ENCODE data around the gene GAS7. TPM values are rescaled to one million over a fixed set of nuclear protein-coding genes. Genes with fewer than 3 reads are reported as not detected.

Gene GAS7
- total and polyA plus RNA-seq, 9 of the 15 experiments (the other 6 are each of a cell fraction or from before 2014, with no cell fraction given) = 0.11 to 0.33 TPM; not detected in 7

GRCh38 chr17:10156599-10156947 is 41.8 kb downstream of the GAS7 start:
- DNase-seq (ENCODE audit: extremely low read depth in 1 of 4, low spot score in 3 of 4) (no peak), ATAC-seq (no peak), FAIRE-seq (no peak)
- no TSS peak for BruUV-seq (replicated peaks)
- POLR2A ChIA-PET = interaction anchor here (0.6 kb wide), 2 partner anchors 9 to 79 kb away, joined by 3 read pairs; no protein-coding TSS in a partner anchor
- CTCF ChIA-PET (ENCODE audit: low intra/inter-chr PET ratio) = no interaction called here
- H3K9me3 ChIP-seq (replicated peaks; ENCODE audit: control insufficient read depth, insufficient read depth, low read depth, low read length) = no peaks in the 10 kb centered on the region
- 0% methylated on average over 1 of the region's 4 CpGs for WGBS (ENCODE audit: insufficient coverage, low coverage, missing lambda C conversion rate)
- no peaks in the 10 kb centered on the region for H3K79me2 ChIP-seq (ENCODE audit: control insufficient read depth, insufficient read depth, low read length)
- in situ Hi-C loops (cut with MboI) = no loop called here
- intact Hi-C loops (cut with micrococcal nuclease) = no loop called here
- no peak overlapping the region for H3K4me2 ChIP-seq (ENCODE audit: insufficient read depth, low read length)
- no peak overlapping the region for H3K27ac ChIP-seq (ENCODE audit: extremely low read depth, low read depth, low read length)
- H2AFZ ChIP-seq (ENCODE audit: low read depth, low read length) = no peak overlapping the region
- H3K4me3 ChIP-seq = no peak overlapping the region
- no peaks in the 10 kb centered on the region for H3K36me3 ChIP-seq (ENCODE audit: control insufficient read depth, insufficient read depth, low read length)
- no peaks in the 10 kb centered on the region for H3K4me1 ChIP-seq (replicated peaks in 1 of 2; ENCODE audit: control insufficient read depth in 2 of 2, insufficient read depth in 2 of 2, low read length in 2 of 2)
- TF ChIP-seq HDAC2 (IDR thresholded peaks at IDR 0.05) (no peak), HOMEZ (CRISPR knock-in tag; IDR thresholded peaks at IDR 0.05) (no peak), CREB3 (tag; conservative IDR thresholded peaks at IDR 0.05; ENCODE audit: low read depth) (no peak), MYBL2 (IDR thresholded peaks at IDR 0.05; ENCODE audit: low read depth) (no peak), MYBL2 (CRISPR knock-in tag; IDR thresholded peaks at IDR 0.05; ENCODE audit: borderline replicate concordance) (no peak), ARID4B (CRISPR knock-in tag; IDR thresholded peaks at IDR 0.05) (no peak), SNIP1 (IDR thresholded peaks at IDR 0.05; ENCODE audit: low read depth) (no peak), FOXJ2 (tag; IDR thresholded peaks at IDR 0.05) (no peak), SRSF9 (IDR thresholded peaks at IDR 0.05; ENCODE audit: borderline replicate concordance, low read depth, low read length) (no peak), ZNF778 (CRISPR knock-in tag; IDR thresholded peaks at IDR 0.05) (no peak), CSDE1 (IDR thresholded peaks at IDR 0.05) (no peak), ZBTB34 (CRISPR knock-in tag; IDR thresholded peaks at IDR 0.05) (no peak), ZNF347 (CRISPR knock-in tag; IDR thresholded peaks at IDR 0.05; ENCODE audit: low read depth) (no peak), NEUROD1 (IDR thresholded peaks at IDR 0.05; ENCODE audit: borderline replicate concordance, low read depth, low read length, partially characterized antibody) (no peak)
- H4K20me1 ChIP-seq (replicated peaks; ENCODE audit: control insufficient read depth, insufficient read depth, low read length) = no peaks in the 10 kb centered on the region
- H3K9me1 ChIP-seq (ENCODE audit: control insufficient read depth, insufficient read depth, low read length) = no peaks in the 10 kb centered on the region
- no peak overlapping the region for H3K9ac ChIP-seq (ENCODE audit: insufficient read depth in 1 of 2, low read depth in 2 of 2, low read length in 2 of 2)
- no peaks in the 10 kb centered on the region; a peak in 2 of 5 replicates for H3K27me3 ChIP-seq (ENCODE audit: control insufficient read depth in 2 of 2, insufficient read depth in 2 of 2, low read length in 2 of 2)
